ENCODE results near the gene NVL. TPM values are rescaled to one million over a fixed set of nuclear protein-coding genes. Genes with fewer than 3 reads are reported as not detected.
A peak's percentile ranks its signal among the peaks of the same experiment; 100 is the strongest.

Gene NVL
- total RNA-seq, 1 experiment from 2014 or later = 81.5 TPM

DNA sequence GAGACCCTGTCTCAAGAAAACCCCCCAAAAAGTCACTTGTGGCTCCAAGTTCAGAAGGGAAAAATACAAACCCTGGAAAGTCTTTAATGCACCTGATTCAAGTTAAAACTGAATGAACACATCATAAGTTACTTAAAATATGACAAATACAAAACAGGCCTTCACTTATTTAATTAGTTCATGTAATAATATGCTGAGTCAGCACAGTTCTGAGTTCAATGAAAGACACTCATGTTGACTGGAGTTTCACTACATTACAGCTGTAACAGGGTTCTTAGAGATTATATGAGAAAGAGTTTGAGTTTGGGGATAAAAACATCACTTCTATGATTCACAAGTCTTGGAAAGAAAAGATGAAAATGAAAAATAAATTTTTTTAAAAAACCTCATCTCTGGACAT lies 96.0 kb downstream of the NVL start:
- H3K27ac Mint-ChIP-seq (ENCODE audit: low read depth, unreplicated experiment) = no peak overlapping the region
- H3K9me3 Mint-ChIP-seq (ENCODE audit: unreplicated experiment) = no peaks in the 10 kb centered on the region
- intact Hi-C loops (cut with micrococcal nuclease) = no loop called here
- DNase-seq (ENCODE audit: unreplicated experiment) = no peak
- CTCF ChIA-PET = no interaction called here
- POLR2A ChIA-PET = interaction anchor here (1.2 to 1.8 kb wide), 3 partner anchors 10 to 30 kb away, joined by 3 to 6 read pairs (median 3); no protein-coding TSS in a partner anchor
- H3K36me3 Mint-ChIP-seq (ENCODE audit: insufficient read depth, unreplicated experiment) = peaks cover 94% of the 10 kb centered on the region
- no peaks in the 10 kb centered on the region for H3K27me3 Mint-ChIP-seq (ENCODE audit: insufficient read depth, unreplicated experiment)
- no TSS peak for BruUV-seq (replicated peaks)
- no peaks in the 10 kb centered on the region for H3K4me1 Mint-ChIP-seq (ENCODE audit: insufficient read depth, unreplicated experiment)
- H3K4me3 Mint-ChIP-seq (ENCODE audit: unreplicated experiment) = no peak overlapping the region
- TF ChIP-seq CTCF (IDR thresholded peaks at IDR 0.05; ENCODE audit: unreplicated experiment) = no peak

DNA sequence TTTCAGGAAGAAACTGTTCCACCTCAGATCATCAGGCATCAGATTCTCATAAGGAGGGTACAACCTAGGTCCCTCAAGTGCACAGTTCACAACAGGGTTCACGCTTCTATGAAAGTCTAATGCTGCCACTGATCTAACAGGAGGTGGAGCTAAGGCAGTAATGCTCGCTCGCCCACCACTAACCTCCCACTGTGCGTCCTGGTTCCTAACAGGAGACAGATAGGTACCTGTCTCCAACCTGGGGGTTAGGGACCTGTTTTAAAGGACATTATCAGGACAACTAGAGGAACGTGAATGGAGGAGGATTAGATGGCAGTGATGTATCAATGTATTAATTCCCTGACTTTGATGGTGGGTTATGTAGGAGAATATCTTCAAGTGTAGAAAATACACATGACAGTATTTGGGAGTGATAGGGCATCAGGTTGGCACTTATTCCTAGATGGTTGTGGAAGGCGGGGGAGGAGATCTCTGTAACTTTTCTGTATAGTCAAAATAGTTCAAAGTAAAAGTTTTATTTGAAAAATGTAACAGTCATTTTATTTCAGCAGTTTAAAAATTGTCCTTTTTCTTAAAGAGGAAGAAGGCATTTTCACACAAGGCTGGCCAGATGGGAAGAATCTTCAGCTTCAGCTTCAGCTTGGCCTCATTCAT lies 103.0 kb downstream of the NVL start:
- no TSS peak for BruUV-seq (replicated peaks)
- no peaks in the 10 kb centered on the region for H3K9me3 Mint-ChIP-seq (ENCODE audit: unreplicated experiment)
- CTCF ChIA-PET = interaction anchor here (0.6 kb wide), 1 partner anchor 1191 kb away, joined by 3 read pairs; no protein-coding TSS in a partner anchor
- no peak overlapping the region for H3K4me3 Mint-ChIP-seq (ENCODE audit: unreplicated experiment)
- POLR2A ChIA-PET = interaction anchor here (0.7 to 1.8 kb wide), 3 partner anchors 13 to 110 kb away, joined by 3 to 7 read pairs (median 4); no protein-coding TSS in a partner anchor
- H3K36me3 Mint-ChIP-seq (ENCODE audit: insufficient read depth, unreplicated experiment) = peaks cover 58% of the 10 kb centered on the region
- no peaks in the 10 kb centered on the region for H3K27me3 Mint-ChIP-seq (ENCODE audit: insufficient read depth, unreplicated experiment)
- TF ChIP-seq CTCF (IDR thresholded peaks at IDR 0.05; ENCODE audit: unreplicated experiment) = no peak
- intact Hi-C loops (cut with micrococcal nuclease) = no loop called here
- no peak overlapping the region for H3K27ac Mint-ChIP-seq (ENCODE audit: low read depth, unreplicated experiment)
- DNase-seq (ENCODE audit: unreplicated experiment) = no peak
- H3K4me1 Mint-ChIP-seq (ENCODE audit: insufficient read depth, unreplicated experiment) = peaks cover 21% of the 10 kb centered on the region

GRCh38 chr1:224223819-224224714 lies 105.9 kb downstream of the NVL start:
- Mint-ChIP-seq H3K36me3 (ENCODE audit: insufficient read depth, unreplicated experiment) (peaks cover 29% of the 10 kb centered on the region), H3K27ac (ENCODE audit: low read depth, unreplicated experiment) (peak overlapping the region; percentile 85), H3K4me3 (ENCODE audit: unreplicated experiment) (no peak overlapping the region), H3K27me3 (ENCODE audit: insufficient read depth, unreplicated experiment) (no peaks in the 10 kb centered on the region), H3K4me1 (ENCODE audit: insufficient read depth, unreplicated experiment) (peaks cover 28% of the 10 kb centered on the region), H3K9me3 (ENCODE audit: unreplicated experiment) (no peaks in the 10 kb centered on the region)
- ChIA-PET POLR2A (interaction anchor here (0.5 to 2.2 kb wide), 20 partner anchors 8 to 134 kb away, joined by 3 to 17 read pairs (median 4); partner anchors contain the start of genes DEGS1 and NVL), CTCF (interaction anchor here (0.6 to 1.5 kb wide), 8 partner anchors 9 to 1134 kb away, joined by 3 read pairs; no protein-coding TSS in a partner anchor)
- BruUV-seq (replicated peaks) = TSS peak; percentile 36
- peak; percentile 91 for DNase-seq (ENCODE audit: unreplicated experiment)
- no peak for TF ChIP-seq CTCF (IDR thresholded peaks at IDR 0.05; ENCODE audit: unreplicated experiment)
- intact Hi-C loops (cut with micrococcal nuclease) = loop anchor here (5.0 kb wide), 1 partner anchor 42 kb away; the partner anchor contains the start of gene DEGS1

DNA sequence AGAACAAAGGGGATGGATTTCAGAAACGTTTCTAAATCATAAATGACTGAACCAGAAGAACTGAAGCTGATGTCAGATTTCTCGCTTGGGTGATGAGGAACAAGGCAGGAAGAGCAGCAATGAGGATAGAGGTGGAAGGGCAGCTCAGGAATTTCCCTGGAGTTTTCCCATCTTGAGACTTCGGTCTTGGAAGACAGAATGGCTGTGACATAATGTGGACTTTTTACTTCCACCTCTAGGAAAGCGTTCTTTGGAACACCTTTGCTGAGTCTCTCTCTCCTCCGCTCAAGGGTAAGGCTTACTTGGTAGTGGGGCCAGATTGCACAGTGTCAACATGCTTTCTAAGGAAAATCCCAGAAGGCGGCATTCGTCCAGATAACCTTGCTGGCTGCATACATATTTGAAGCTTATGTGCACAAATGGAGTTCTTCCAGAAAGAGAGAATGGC lies 110.3 kb downstream of the NVL start:
- no peak overlapping the region for H3K27ac Mint-ChIP-seq (ENCODE audit: low read depth, unreplicated experiment)
- CTCF ChIA-PET = interaction anchor here (0.7 to 0.8 kb wide), 5 partner anchors 22 to 814 kb away, joined by 3 to 4 read pairs (median 3); no protein-coding TSS in a partner anchor
- POLR2A ChIA-PET = interaction anchor here (0.6 to 3.1 kb wide), 13 partner anchors 13 to 409 kb away, joined by 3 to 26 read pairs (median 3); partner anchors contain the start of genes DEGS1 and NVL

More for the DNA sequence above, 110.3 kb downstream of the NVL start:
- Mint-ChIP-seq H3K4me3 (ENCODE audit: unreplicated experiment) (no peak overlapping the region), H3K36me3 (ENCODE audit: insufficient read depth, unreplicated experiment) (no peaks in the 10 kb centered on the region), H3K27me3 (ENCODE audit: insufficient read depth, unreplicated experiment) (no peaks in the 10 kb centered on the region), H3K9me3 (ENCODE audit: unreplicated experiment) (no peaks in the 10 kb centered on the region), H3K4me1 (ENCODE audit: insufficient read depth, unreplicated experiment) (peaks cover 27% of the 10 kb centered on the region)
- no peak for DNase-seq (ENCODE audit: unreplicated experiment)
- no TSS peak for BruUV-seq (replicated peaks)
- intact Hi-C loops (cut with micrococcal nuclease) = loop anchor here (5.0 kb wide), 1 partner anchor 37 kb away; the partner anchor contains the start of gene DEGS1
- TF ChIP-seq CTCF (IDR thresholded peaks at IDR 0.05; ENCODE audit: unreplicated experiment) = no peak
